Head of caudate nucleus (tissue), 42 donors: Measurements from ENCODE around the gene TMEM192.
"Not testable (repeated sequence)": the region's sequence is repeated elsewhere in the genome, so short reads cannot be mapped to it uniquely, and the experiment has no call there.

Source experiments
- DNase-seq, 42 donors: peaks; one replicate each; pipeline versions ENCODE4 v3.0.0 to v3.0.0-alpha.2; 2020 to 2021; ENCODE audit warnings: mixed read lengths in 7 of 42
- intact Hi-C: fragments of 100-400 bp; cut with DNase I; formaldehyde crosslinking; loops from one replicate; pipeline ENCODE4 v1.15.0; 2022

The TMEM192 gene

DNA sequence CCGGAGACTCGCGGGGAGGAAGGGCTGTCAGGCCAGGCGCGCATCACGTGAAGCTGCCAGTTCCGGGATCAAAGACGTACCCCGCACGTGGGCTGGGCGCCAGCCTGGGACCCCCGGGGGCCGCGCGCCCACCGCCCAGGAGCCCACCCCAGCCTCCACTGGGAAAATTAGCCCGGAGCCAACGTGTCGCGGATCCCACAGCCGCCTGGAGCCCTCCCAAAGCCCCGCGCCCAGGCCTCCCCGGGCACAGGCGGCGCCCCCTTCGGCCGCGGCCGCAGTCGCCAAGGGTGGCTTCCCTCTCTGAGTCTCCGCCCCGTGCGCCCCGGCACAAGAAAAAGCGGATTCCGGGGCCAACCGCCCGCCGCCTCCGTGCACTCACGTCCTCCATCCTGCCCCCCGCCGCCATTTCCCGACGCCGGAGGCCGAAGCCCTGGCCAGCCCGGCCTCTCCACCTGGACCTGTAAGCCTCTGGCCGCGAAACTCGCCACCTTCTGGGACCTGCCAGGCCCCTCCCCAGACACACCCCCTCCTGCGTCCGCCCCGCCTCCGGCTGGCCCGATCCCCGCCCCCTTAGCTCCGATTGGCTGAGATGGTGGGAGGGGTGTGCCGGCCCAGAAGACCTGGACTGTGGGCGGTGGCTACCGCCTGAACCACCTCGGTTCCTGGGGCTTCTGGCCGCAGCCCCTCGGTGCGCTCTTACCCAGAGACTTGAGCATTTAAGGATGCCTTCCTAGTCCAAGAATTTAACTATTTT is at the start of gene TMEM192:
TSS of gene TMEM192 (minus strand) at position 493 of the 754 bp plus-strand sequence. CDS start at position 406, 87 bp downstream.
- intact Hi-C loops, result no loop called here
- peak; percentile 89 to 98 (median 96) for DNase-seq

GRCh38 chr4:165158762-165159161 is 46.1 kb upstream of the TMEM192 start:
- DNase-seq, result no peak
- intact Hi-C loops, result no loop called here

DNA sequence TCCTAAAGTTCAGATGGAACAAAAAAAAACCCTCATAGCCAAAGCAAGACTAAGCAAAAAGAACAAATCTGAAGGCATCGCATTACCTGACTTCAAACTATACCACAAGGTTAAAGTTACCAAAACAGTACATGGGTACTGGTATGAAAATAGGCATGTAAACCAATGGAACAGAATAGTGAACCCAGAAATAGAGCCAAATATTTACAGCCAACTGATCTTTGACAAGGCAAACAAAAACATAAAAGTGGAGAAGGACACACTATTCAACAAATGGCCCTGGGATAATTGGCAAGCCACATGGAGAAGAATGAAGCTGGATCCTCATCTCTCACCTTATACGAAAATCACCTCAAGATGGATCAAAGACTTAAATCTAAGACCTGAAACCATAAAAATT is 44.2 kb upstream of the TMEM192 start:
- intact Hi-C loops, result no loop called here

GRCh38 chr4:165154482-165154881 is 41.8 kb upstream of the TMEM192 start:
- intact Hi-C loops, result no loop called here
- no peak for DNase-seq

More for the DNA sequence above, 44.2 kb upstream of the TMEM192 start:
- DNase-seq, result no peak

DNA sequence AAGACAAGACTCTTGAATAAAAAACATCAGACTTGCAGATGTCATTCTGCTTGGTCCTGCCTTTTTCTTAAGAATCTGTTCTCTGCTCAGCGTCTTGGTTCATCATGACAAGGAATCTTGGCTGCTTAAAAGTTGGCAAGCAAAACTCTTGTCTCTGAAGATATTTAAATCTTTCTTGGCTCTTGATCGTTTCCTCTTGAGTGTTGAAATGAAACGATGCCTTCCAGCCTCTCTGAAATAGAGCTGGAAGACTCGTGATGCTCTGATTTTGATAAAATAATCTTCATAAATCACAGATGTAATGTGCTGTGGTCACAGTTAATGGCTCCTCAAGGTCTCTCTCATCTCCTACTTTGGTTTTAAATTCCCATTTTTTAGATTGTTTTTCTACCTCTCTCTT is 39.9 kb upstream of the TMEM192 start:
- DNase-seq, result no peak
- intact Hi-C loops, result no loop called here

- intact Hi-C loops, result no loop called here
- DNase-seq, result no peak
These were observed 39.1 kb upstream of the TMEM192 start for GRCh38 chr4:165151734-165152133.

DNA sequence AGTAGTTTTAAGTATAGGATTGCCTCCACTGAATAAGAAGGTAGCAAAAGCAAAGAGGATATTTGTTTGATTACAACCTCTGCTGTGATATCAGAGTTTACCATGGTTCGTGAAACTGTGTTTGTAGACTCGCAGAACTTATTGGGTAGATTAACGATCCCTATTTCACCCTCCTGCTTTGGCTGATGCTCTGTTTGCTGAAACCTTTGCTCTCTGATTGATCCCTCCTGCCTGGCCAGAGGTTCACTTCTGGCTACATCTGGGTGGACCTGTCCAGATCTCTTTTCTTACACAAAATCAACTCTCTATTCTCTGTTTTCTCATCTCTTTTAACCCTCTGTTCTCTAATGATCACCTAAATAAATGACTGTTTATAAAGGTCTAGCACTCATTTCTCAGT is 37.9 kb upstream of the TMEM192 start:
- intact Hi-C loops, result no loop called here
- DNase-seq, result no peak

DNA sequence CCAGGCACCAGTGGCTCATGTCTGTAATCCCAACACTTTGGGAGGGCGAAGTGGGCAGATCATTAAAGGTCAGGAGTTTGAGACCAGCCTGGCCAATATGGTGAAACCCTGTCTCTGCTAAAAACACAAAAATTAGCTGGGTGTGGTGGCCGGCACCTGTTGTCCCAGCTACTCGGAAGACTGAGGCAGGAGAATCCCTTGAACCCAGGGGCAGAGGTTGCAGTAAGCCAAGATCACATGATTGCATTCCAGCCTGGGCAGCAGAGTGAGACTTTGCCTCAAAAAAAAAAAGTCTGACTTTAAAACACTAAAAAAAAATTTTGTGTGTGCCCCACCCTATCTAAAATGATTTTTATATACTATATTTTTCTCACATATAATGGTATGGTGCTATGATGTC is 26.2 kb upstream of the TMEM192 start:
- intact Hi-C loops, result loop anchor here (10.0 kb wide), 1 partner anchor 66 kb away; the partner anchor contains the start of gene KLHL2
- DNase-seq, result no peak

- DNase-seq, result no peak
- intact Hi-C loops, result loop anchor here (10.0 kb wide), 1 partner anchor 68 kb away; the partner anchor contains the start of gene KLHL2
These were observed 24.5 kb upstream of the TMEM192 start for GRCh38 chr4:165137205-165137604.

DNA sequence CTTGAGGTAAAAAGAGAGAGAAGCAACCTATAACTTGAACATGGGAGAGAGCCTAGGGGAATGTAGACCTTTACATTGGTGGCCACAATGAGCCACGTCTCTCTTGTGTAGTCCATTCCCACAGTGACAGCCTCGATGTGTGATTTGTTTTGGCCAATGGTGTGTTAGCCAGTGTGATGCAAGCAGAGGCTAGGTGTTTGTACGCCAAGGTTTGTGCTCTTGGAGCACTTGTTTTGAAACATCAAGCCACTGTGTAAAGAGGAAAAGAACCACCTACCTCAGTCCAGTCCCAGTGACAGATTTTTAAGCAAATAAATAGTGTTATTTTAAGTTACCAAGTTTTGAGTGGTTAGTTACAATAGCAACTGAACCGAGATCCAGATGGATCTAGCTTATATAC is 23.9 kb upstream of the TMEM192 start:
- intact Hi-C loops, result loop anchor here (10.0 kb wide), 1 partner anchor 68 kb away; the partner anchor contains the start of gene KLHL2
- no peak for DNase-seq

GRCh38 chr4:165133150-165133549 is 20.5 kb upstream of the TMEM192 start:
- intact Hi-C loops, result loop anchor here (5.0 to 10.0 kb wide), 2 partner anchors 72 to 209 kb away; partner anchors contain the start of gene KLHL2
- no peak for DNase-seq

GRCh38 chr4:165131247-165131832 is 18.7 kb upstream of the TMEM192 start:
- peak in 41 of 42 donors; percentile 20 to 95 (median 82) for DNase-seq
- intact Hi-C loops, result loop anchor here (5.0 to 10.0 kb wide), 2 partner anchors 73 to 211 kb away; partner anchors contain the start of gene KLHL2

- DNase-seq, result no peak
- intact Hi-C loops, result loop anchor here (5.0 to 10.0 kb wide), 3 partner anchors 75 to 332 kb away; partner anchors contain the start of gene KLHL2
These were observed 17.3 kb upstream of the TMEM192 start for GRCh38 chr4:165129924-165130323.

DNA sequence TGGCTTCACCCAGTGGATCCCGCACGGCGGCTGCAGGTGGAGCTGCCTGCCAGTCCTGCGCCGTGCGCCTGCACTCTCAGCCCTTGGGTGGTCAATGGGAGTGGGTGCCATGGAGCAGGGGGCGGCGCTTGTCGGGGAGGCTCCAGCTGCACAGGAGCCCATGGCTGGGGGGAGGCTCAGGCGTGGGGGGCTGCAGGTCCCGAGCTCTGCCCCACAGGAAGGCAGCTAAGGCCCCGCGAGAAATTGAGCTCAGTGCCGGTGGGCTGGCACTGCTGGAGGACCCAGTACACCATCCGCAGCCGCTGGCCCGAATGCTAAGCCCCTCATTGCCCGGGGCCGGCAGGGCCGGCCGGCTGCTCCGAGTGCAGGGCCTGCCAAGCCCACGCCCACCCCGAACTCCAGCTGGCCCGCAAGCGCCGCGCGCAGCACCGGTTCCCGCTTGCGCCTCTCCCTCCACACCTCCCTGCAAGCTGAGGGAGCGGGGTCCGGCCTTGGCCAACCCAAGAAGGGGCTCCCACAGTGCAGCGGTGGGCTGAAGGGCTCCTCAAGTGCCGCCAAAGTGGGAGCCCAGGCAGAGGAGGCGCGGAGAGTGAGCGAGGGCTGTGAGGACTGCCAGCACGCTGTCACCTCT is 13.3 kb upstream of the TMEM192 start:
- not testable (repeated sequence) for DNase-seq
- intact Hi-C loops, result loop anchor here (5.0 kb wide), 1 partner anchor 336 kb away; no protein-coding TSS in a partner anchor

- no peak for DNase-seq
- intact Hi-C loops, result no loop called here
These were observed 11.8 kb upstream of the TMEM192 start for GRCh38 chr4:165124488-165124887.

- no peak for DNase-seq
- intact Hi-C loops, result no loop called here
These were observed 5.7 kb upstream of the TMEM192 start for GRCh38 chr4:165118256-165118909.

GRCh38 chr4:165115301-165115700 is 2.6 kb upstream of the TMEM192 start:
- DNase-seq, result no peak
- intact Hi-C loops, result no loop called here

DNA sequence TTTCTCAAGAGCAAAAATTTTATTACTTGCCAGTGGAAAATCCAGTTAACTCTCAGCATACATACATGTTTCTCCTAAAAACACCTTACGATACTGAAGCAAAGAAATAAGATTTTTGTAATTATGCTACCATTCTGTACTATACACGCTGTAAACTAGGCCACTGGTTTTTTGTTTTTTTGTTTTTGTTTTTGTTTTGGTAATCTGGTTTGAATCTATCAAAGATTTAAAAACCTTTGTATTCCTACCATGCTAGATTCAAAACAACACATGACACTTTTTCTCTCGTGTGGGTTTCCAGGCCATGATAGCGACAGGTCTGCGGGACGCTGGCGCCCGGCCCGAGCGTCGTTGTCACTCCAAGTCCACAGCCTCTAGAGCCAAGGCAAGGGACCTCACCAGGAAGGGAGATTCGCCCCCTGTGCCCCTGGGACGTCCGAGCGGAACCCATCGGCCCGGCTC is 723 bp downstream of the TMEM192 start:
- no peak for DNase-seq
- intact Hi-C loops, result no loop called here

DNA sequence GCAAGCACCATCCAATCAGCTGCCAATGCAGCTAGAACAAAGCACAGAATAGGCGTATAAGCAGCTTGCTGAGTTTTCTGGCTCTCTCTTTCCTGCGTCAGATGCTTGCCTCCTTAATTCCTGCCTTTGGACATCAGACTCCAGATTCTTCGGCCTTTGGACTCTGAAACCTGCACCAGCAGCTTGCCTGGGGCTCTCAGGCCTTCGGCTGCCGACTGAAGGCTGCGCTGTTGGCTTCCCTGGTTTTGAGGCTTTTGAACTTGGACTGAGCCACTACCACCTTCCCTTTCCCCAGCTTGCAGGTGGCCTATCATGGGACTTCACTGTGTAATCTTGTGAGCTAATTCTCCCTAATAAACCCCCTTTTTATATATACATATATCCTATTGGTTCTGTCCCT is 6.1 kb downstream of the TMEM192 start:
- intact Hi-C loops, result no loop called here
- peak in 1 of 42 donors; percentile 31 for DNase-seq
